Common myeloid progenitor, CD34-positive (primary cell): ENCODE results near the gene ANKDD1B.
A peak's percentile ranks its signal among the peaks of the same experiment; 100 is the strongest.

Experiments
- CTCF ChIA-PET: fragments of 350-600 bp; sonication (Branson Sonifier 250); formaldehyde crosslinking; loops from one replicate; lab custom pipeline; 2021; ENCODE audit warnings: antibody characterized with exemption; lab: Charles Lee
- POLR2A ChIA-PET: fragments of 350-600 bp; sonication (Branson Sonifier 250); formaldehyde crosslinking; loops from one replicate; lab custom pipeline; 2021; ENCODE audit warnings: antibody characterized with exemption; lab: Charles Lee
- DNase-seq, 3 donors: peaks; one replicate each; pipeline versions ENCODE4 v3.0.0 to v3.0.0-alpha.2; 2013
- H3K27ac ChIP-seq, 2 experiments: 1 replicate in 1 of 2; 2 replicates in 1 of 2; pipeline ENCODE4 v1.7.0; 2013; ENCODE audit warnings: inconsistent platforms in 2 of 2, low read length in 2 of 2, mild to moderate bottlenecking in 2 of 2, low read depth in 1 of 2, moderate library complexity in 1 of 2; ENCODE audit not compliant: severe bottlenecking in 2 of 2, insufficient read depth in 1 of 2, poor library complexity in 1 of 2
- H3K27me3 ChIP-seq, 5 experiments: replicated peaks in 2 of 5; 1 replicate in 3 of 5; 2 replicates in 2 of 5; pipeline versions ENCODE4 v1.6.1 to v1.7.0; 2013; ENCODE audit warnings: low read length in 4 of 5, mild to moderate bottlenecking in 2 of 5, moderate library complexity in 2 of 5, inconsistent platforms in 1 of 5; ENCODE audit not compliant: insufficient read depth in 5 of 5, control insufficient read depth in 4 of 5
- H3K36me3 ChIP-seq, 4 experiments: 1 replicate in 2 of 4; 2 replicates in 2 of 4; pipeline versions ENCODE4 v1.6.1 to v1.7.0; 2013; ENCODE audit warnings: low read length in 3 of 4, control low read depth in 1 of 4, mild to moderate bottlenecking in 1 of 4; ENCODE audit not compliant: control insufficient read depth in 4 of 4, insufficient read depth in 4 of 4
- H3K4me1 ChIP-seq, 4 experiments: 1 replicate in 3 of 4; 2 replicates in 1 of 4; pipeline versions ENCODE4 v1.6.1 to v1.7.1; 2013; ENCODE audit warnings: low read length in 3 of 4, mild to moderate bottlenecking in 3 of 4, control low read depth in 1 of 4, inconsistent platforms in 1 of 4, moderate library complexity in 1 of 4; ENCODE audit not compliant: control insufficient read depth in 4 of 4, insufficient read depth in 4 of 4; ENCODE audit errors: control extremely low read depth in 1 of 4
- H3K4me3 ChIP-seq, 7 experiments: 1 replicate in 4 of 7; 2 replicates in 3 of 7; pipeline versions ENCODE4 v1.5.1 to v1.7.0; 2013; ENCODE audit warnings: mild to moderate bottlenecking in 7 of 7, low read length in 6 of 7, moderate library complexity in 6 of 7, inconsistent platforms in 2 of 7, low read depth in 2 of 7, control low read depth in 1 of 7; ENCODE audit not compliant: insufficient read depth in 4 of 7, control insufficient read depth in 1 of 7; ENCODE audit errors: extremely low read depth in 1 of 7
- H3K9me3 ChIP-seq, 5 experiments: 1 replicate in 4 of 5; 2 replicates in 1 of 5; pipeline versions ENCODE4 v1.6.1 to v1.7.1; 2013; ENCODE audit warnings: low read length in 4 of 5, mild to moderate bottlenecking in 2 of 5, inconsistent platforms in 1 of 5, low read depth in 1 of 5, moderate library complexity in 1 of 5; ENCODE audit not compliant: control insufficient read depth in 4 of 5, insufficient read depth in 2 of 5; ENCODE audit errors: control extremely low read depth in 1 of 5
- WGBS: methylation state at CpG from one replicate; pipeline ENCODE4 v1.1.5; 2013; ENCODE audit not compliant: insufficient coverage; 5-methylcytosine and 5-hydroxymethylcytosine counted together

The ANKDD1B gene

GRCh38 chr5:75656311-75657003, 45.2 kb downstream of the ANKDD1B start:
- peak in 2 of 3 donors; percentile 29 to 37 for DNase-seq
- H3K4me1 ChIP-seq: no peaks in the 10 kb centered on the region
- CTCF ChIA-PET: interaction anchor here (0.6 to 2.3 kb wide), 6 partner anchors 9 to 161 kb away, joined by 3 to 6 read pairs (median 4); no protein-coding TSS in a partner anchor
- no peaks in the 10 kb centered on the region for H3K9me3 ChIP-seq
- H3K27ac ChIP-seq: no peak overlapping the region
- H3K36me3 ChIP-seq: no peaks in the 10 kb centered on the region
- 71% methylated on average over 8 of the region's 9 CpGs for WGBS
- no peaks in the 10 kb centered on the region for H3K27me3 ChIP-seq
- POLR2A ChIA-PET: no interaction called here
- peak overlapping the region; percentile 11 to 76 (median 62) for H3K4me3 ChIP-seq

- WGBS: no CpG with 5 or more reads among the region's 3 CpGs
- Histone ChIP-seq H3K27me3 (no peaks in the 10 kb centered on the region), H3K4me1 (no peaks in the 10 kb centered on the region), H3K27ac (no peak overlapping the region), H3K9me3 (no peaks in the 10 kb centered on the region), H3K4me3 (no peak overlapping the region), H3K36me3 (no peaks in the 10 kb centered on the region)
- no peak for DNase-seq
- ChIA-PET CTCF (interaction anchor here (1.3 kb wide), 1 partner anchor 9 kb away, joined by 3 read pairs; no protein-coding TSS in a partner anchor), POLR2A (no interaction called here)
These were observed 48.7 kb downstream of the ANKDD1B start for GRCh38 chr5:75659791-75660450.

GRCh38 chr5:75660678-75661465, 49.6 kb downstream of the ANKDD1B start:
- Histone ChIP-seq H3K27me3 (no peaks in the 10 kb centered on the region), H3K9me3 (no peaks in the 10 kb centered on the region), H3K4me3 (no peak overlapping the region), H3K4me1 (peaks cover 0 to 7% (median 3%) of the 10 kb centered on the region in 4 experiments), H3K27ac (no peak overlapping the region), H3K36me3 (no peaks in the 10 kb centered on the region)
- 96% methylated on average over 10 of the region's 16 CpGs for WGBS
- CTCF ChIA-PET: no interaction called here
- POLR2A ChIA-PET: no interaction called here
- no peak for DNase-seq

- POLR2A ChIA-PET: no interaction called here
- H3K27me3 ChIP-seq: no peaks in the 10 kb centered on the region
- H3K9me3 ChIP-seq: no peaks in the 10 kb centered on the region
- no peak overlapping the region for H3K4me3 ChIP-seq
- CTCF ChIA-PET: no interaction called here
- no peak for DNase-seq
- no CpG with 5 or more reads among the region's 2 CpGs for WGBS
- no peaks in the 10 kb centered on the region for H3K36me3 ChIP-seq
- peaks cover 0 to 10% (median 4%) of the 10 kb centered on the region in 4 experiments for H3K4me1 ChIP-seq
- H3K27ac ChIP-seq: no peak overlapping the region
These were observed 50.8 kb downstream of the ANKDD1B start for GRCh38 chr5:75662061-75662460.

- Histone ChIP-seq H3K4me1 (peaks cover 4 to 20% (median 11%) of the 10 kb centered on the region in 4 experiments), H3K27ac (no peak overlapping the region), H3K27me3 (no peaks in the 10 kb centered on the region), H3K4me3 (no peak overlapping the region), H3K9me3 (no peaks in the 10 kb centered on the region), H3K36me3 (no peaks in the 10 kb centered on the region)
- ChIA-PET POLR2A (no interaction called here), CTCF (interaction anchor here (0.8 to 1.0 kb wide), 2 partner anchors 10 to 15 kb away, joined by 3 read pairs; no protein-coding TSS in a partner anchor)
- DNase-seq: no peak
- 96% methylated on average over 11 of the region's 12 CpGs for WGBS
These were observed 52.5 kb downstream of the ANKDD1B start for GRCh38 chr5:75663579-75664284.

- no CpG with 5 or more reads among the region's 2 CpGs for WGBS
- Histone ChIP-seq H3K4me1 (peaks cover 9 to 32% (median 22%) of the 10 kb centered on the region in 4 experiments), H3K9me3 (no peaks in the 10 kb centered on the region), H3K27ac (no peak overlapping the region), H3K36me3 (no peaks in the 10 kb centered on the region), H3K4me3 (no peak overlapping the region), H3K27me3 (no peaks in the 10 kb centered on the region)
- CTCF ChIA-PET: interaction anchor here (0.8 to 1.8 kb wide), 3 partner anchors 9 to 16 kb away, joined by 3 to 6 read pairs (median 5); no protein-coding TSS in a partner anchor
- POLR2A ChIA-PET: no interaction called here
- no peak for DNase-seq
These were observed 53.7 kb downstream of the ANKDD1B start for GRCh38 chr5:75664979-75665378.
